ENCODE measurements around the gene HSPA1A. TPM values are rescaled to one million over a fixed set of nuclear protein-coding genes. Genes with fewer than 3 reads are reported as not detected.

Gene HSPA1A
- total RNA-seq, 2 donors from 2014 or later, result 15.1 to 20.2 TPM

GRCh38 chr6:31776989-31777666, 38.2 kb upstream of the HSPA1A start, which contains the start of gene VWA7:
TSS of gene VWA7 (minus strand) at chr6:31777328. CDS start at chr6:31776779, 549 bp downstream.
- Mint-ChIP-seq H3K36me3 (ENCODE audit: low read depth) (no peaks in the 10 kb centered on the region), H3K27ac (peak within 1 kb of the TSS; percentile 77)

GRCh38 chr6:31777667-31778050, 37.7 kb upstream of the HSPA1A start:
- Mint-ChIP-seq H3K4me1 (peaks cover 22% of the 10 kb centered on the region), H3K27me3 (no peaks in the 10 kb centered on the region), H3K4me3 (peak overlapping the region; percentile 78), H3K36me3 (ENCODE audit: low read depth) (no peaks in the 10 kb centered on the region), H3K27ac (no peak overlapping the region)
- H3K9me3 ChIP-seq (ENCODE audit: control insufficient read depth, low read length, poor library complexity, severe bottlenecking), result no peaks in the 10 kb centered on the region
- DNase-seq (no peak), ATAC-seq (no peak)

More at GRCh38 chr6:31776989-31777666, 38.2 kb upstream of the HSPA1A start, which contains the start of gene VWA7:
- Mint-ChIP-seq H3K27me3 (no peaks in the 10 kb centered on the region), H3K4me3 (peak within 1 kb of the TSS; percentile 78), H3K4me1 (peaks cover 23% of the 10 kb centered on the region)
- DNase-seq (peak; percentile 29 to 53 (median 40)), ATAC-seq (peak; percentile 80)
- H3K9me3 ChIP-seq (ENCODE audit: control insufficient read depth, low read length, poor library complexity, severe bottlenecking), result no peaks in the 10 kb centered on the region

- H3K27me3 Mint-ChIP-seq, result no peaks in the 10 kb centered on the region
These were observed 37.1 kb upstream of the HSPA1A start for GRCh38 chr6:31778193-31778592.

GRCh38 chr6:31778999-31779885, 36.1 kb upstream of the HSPA1A start:
- H3K4me3 Mint-ChIP-seq, result no peak overlapping the region
- no peaks in the 10 kb centered on the region for H3K27me3 Mint-ChIP-seq
- DNase-seq (no peak), ATAC-seq (no peak)
- no peaks in the 10 kb centered on the region for H3K9me3 ChIP-seq (ENCODE audit: control insufficient read depth, low read length, poor library complexity, severe bottlenecking)
- H3K27ac Mint-ChIP-seq, result no peak overlapping the region
- no peaks in the 10 kb centered on the region for H3K36me3 Mint-ChIP-seq (ENCODE audit: low read depth)
- H3K4me1 Mint-ChIP-seq, result peaks cover 18% of the 10 kb centered on the region

More at GRCh38 chr6:31778193-31778592, 37.1 kb upstream of the HSPA1A start:
- no peaks in the 10 kb centered on the region for H3K9me3 ChIP-seq (ENCODE audit: control insufficient read depth, low read length, poor library complexity, severe bottlenecking)
- Mint-ChIP-seq H3K27ac (no peak overlapping the region), H3K4me3 (no peak overlapping the region), H3K4me1 (peaks cover 18% of the 10 kb centered on the region), H3K36me3 (ENCODE audit: low read depth) (no peaks in the 10 kb centered on the region)
- ATAC-seq (no peak), DNase-seq (no peak)

- H3K27me3 Mint-ChIP-seq, result no peaks in the 10 kb centered on the region
- H3K9me3 ChIP-seq (ENCODE audit: control insufficient read depth, low read length, poor library complexity, severe bottlenecking), result no peaks in the 10 kb centered on the region
- ATAC-seq, result no peak
- H3K4me1 Mint-ChIP-seq, result peaks cover 22% of the 10 kb centered on the region
- DNase-seq, result no peak
- peaks cover 3% of the 10 kb centered on the region for H3K36me3 Mint-ChIP-seq (ENCODE audit: low read depth)
- no peak overlapping the region for H3K27ac Mint-ChIP-seq
- no peak overlapping the region for H3K4me3 Mint-ChIP-seq
These were observed 35.4 kb upstream of the HSPA1A start for GRCh38 chr6:31779908-31780307.

GRCh38 chr6:31780507-31781243, 34.7 kb upstream of the HSPA1A start:
- H3K27me3 Mint-ChIP-seq, result no peaks in the 10 kb centered on the region
- no peak overlapping the region for H3K27ac Mint-ChIP-seq
- peaks cover 3% of the 10 kb centered on the region for H3K36me3 Mint-ChIP-seq (ENCODE audit: low read depth)
- DNase-seq (no peak), ATAC-seq (no peak)
- peaks cover 18% of the 10 kb centered on the region for H3K4me1 Mint-ChIP-seq
- H3K4me3 Mint-ChIP-seq, result no peak overlapping the region
- H3K9me3 ChIP-seq (ENCODE audit: control insufficient read depth, low read length, poor library complexity, severe bottlenecking), result no peaks in the 10 kb centered on the region

GRCh38 chr6:31781244-31782125, 33.9 kb upstream of the HSPA1A start:
- H3K4me3 Mint-ChIP-seq, result no peak overlapping the region

GRCh38 chr6:31782126-31782855, 33.1 kb upstream of the HSPA1A start:
- H3K27me3 Mint-ChIP-seq, result no peaks in the 10 kb centered on the region
- H3K4me3 Mint-ChIP-seq, result no peak overlapping the region
- H3K4me1 Mint-ChIP-seq, result peaks cover 8% of the 10 kb centered on the region
- H3K36me3 Mint-ChIP-seq (ENCODE audit: low read depth), result peaks cover 3% of the 10 kb centered on the region
- DNase-seq (no peak), ATAC-seq (no peak)
- H3K9me3 ChIP-seq (ENCODE audit: control insufficient read depth, low read length, poor library complexity, severe bottlenecking), result no peaks in the 10 kb centered on the region
- H3K27ac Mint-ChIP-seq, result no peak overlapping the region

More at GRCh38 chr6:31781244-31782125, 33.9 kb upstream of the HSPA1A start:
- no peak for DNase-seq
- no peak overlapping the region for H3K27ac Mint-ChIP-seq
- H3K9me3 ChIP-seq (ENCODE audit: control insufficient read depth, low read length, poor library complexity, severe bottlenecking), result no peaks in the 10 kb centered on the region
- peaks cover 15% of the 10 kb centered on the region for H3K4me1 Mint-ChIP-seq
- no peak for ATAC-seq
- H3K36me3 Mint-ChIP-seq (ENCODE audit: low read depth), result peaks cover 3% of the 10 kb centered on the region
- no peaks in the 10 kb centered on the region for H3K27me3 Mint-ChIP-seq

- Mint-ChIP-seq H3K4me3 (no peak overlapping the region), H3K36me3 (ENCODE audit: low read depth) (peaks cover 3% of the 10 kb centered on the region), H3K27ac (no peak overlapping the region), H3K27me3 (no peaks in the 10 kb centered on the region), H3K4me1 (peaks cover 5% of the 10 kb centered on the region)
- DNase-seq (no peak), ATAC-seq (no peak)
- no peaks in the 10 kb centered on the region for H3K9me3 ChIP-seq (ENCODE audit: control insufficient read depth, low read length, poor library complexity, severe bottlenecking)
These were observed 31.0 kb upstream of the HSPA1A start for GRCh38 chr6:31784098-31784925.

GRCh38 chr6:31785475-31785874, 29.9 kb upstream of the HSPA1A start:
- Mint-ChIP-seq H3K36me3 (ENCODE audit: low read depth) (peaks cover 3% of the 10 kb centered on the region), H3K4me3 (no peak overlapping the region), H3K4me1 (peaks cover 5% of the 10 kb centered on the region), H3K27ac (no peak overlapping the region), H3K27me3 (no peaks in the 10 kb centered on the region)
- no peaks in the 10 kb centered on the region for H3K9me3 ChIP-seq (ENCODE audit: control insufficient read depth, low read length, poor library complexity, severe bottlenecking)
- DNase-seq (no peak), ATAC-seq (no peak)

- Mint-ChIP-seq H3K27ac (no peak overlapping the region), H3K36me3 (ENCODE audit: low read depth) (peaks cover 8% of the 10 kb centered on the region), H3K4me1 (peaks cover 24% of the 10 kb centered on the region), H3K4me3 (no peak overlapping the region), H3K27me3 (no peaks in the 10 kb centered on the region)
- ATAC-seq (no peak), DNase-seq (no peak)
- no peaks in the 10 kb centered on the region for H3K9me3 ChIP-seq (ENCODE audit: control insufficient read depth, low read length, poor library complexity, severe bottlenecking)
These were observed 23.8 kb upstream of the HSPA1A start for GRCh38 chr6:31791324-31792089.

Data from T-helper 17 cell (primary cell).